RWPE1 (cell line): ENCODE results near the gene CCNT1.

Source experiments
- CTCF ChIA-PET: fragments of 350-600 bp; sonication (Branson Sonifier 250); formaldehyde crosslinking; extraction: SDS; loops from one replicate; lab custom pipeline; 2021; lab: Yijun Ruan, JAX
- POLR2A ChIA-PET: fragments of 400-600 bp; formaldehyde crosslinking; extraction: SDS; loops from one replicate; lab custom pipeline; 2020; ENCODE audit warnings: antibody characterized with exemption; ENCODE audit not compliant: low non-redundant PET; lab: Yijun Ruan, JAX
- DNase-seq: peaks from one replicate; pipeline ENCODE4 v3.0.0; 2012; ENCODE audit warnings: low spot score
- H3K27ac ChIP-seq: fragments of 450-650 bp; 2 replicates; pipeline ENCODE4 v1.5.1; 2017
- CTCF ChIP-seq: fragments of 450-650 bp; conservative IDR thresholded peaks from 2 replicates; pipeline ENCODE4 v1.5.1; 2017; ENCODE audit warnings: low read depth, mild to moderate bottlenecking

CCNT1 gene

DNA sequence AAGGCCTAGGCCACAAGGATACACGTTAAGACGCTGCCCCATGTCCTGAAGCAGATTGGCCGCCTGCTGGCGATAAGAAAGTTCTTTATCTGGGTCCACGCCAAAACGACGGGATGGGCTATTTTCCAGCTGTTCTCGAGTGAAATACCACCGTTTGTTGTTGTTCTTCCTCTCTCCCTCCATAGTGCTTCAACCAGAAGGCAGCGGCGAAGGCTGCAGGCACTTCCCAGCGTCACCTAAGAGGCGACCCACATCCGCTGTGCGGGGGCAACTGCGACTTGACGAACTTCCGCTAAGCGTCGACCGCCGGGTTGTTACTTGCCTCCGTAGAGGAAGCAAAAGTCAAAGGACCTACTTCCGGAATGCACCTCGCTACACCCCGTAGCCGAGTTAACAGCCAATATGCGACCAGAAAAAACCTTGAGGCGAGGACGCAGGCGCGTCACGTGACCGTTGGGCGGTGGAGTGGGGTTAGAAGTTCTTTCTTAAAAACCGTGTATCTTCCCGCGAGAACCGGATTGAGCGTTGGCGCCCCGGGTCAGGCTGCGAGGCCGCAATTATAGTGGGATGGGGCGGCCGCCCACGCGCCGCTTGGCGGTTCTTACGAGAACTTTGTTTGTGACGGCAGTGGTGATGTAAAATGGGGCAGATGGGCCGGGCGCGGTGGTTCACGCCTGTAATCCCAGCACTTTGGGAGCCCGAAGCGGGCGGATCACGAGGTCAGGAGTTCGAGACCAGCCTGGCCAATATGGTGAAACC, at the start of gene CCNT1:
Gene CCNT1, minus strand, starts transcription at position 215 of the 759 bp plus-strand sequence. Its CDS starts 32 bp downstream, at position 183.
- peak within 1 kb of the TSS; percentile 93 for H3K27ac ChIP-seq
- CTCF ChIA-PET = interaction anchor here (0.6 kb wide), 1 partner anchor 86 kb away, joined by 4 read pairs; no protein-coding TSS in a partner anchor
- POLR2A ChIA-PET = interaction anchor here (0.6 kb wide), 1 partner anchor 1400 kb away, joined by 3 read pairs; no protein-coding TSS in a partner anchor
- peak; percentile 100 for DNase-seq
- TF ChIP-seq CTCF = no peak

GRCh38 chr12:48765753-48766162, 49.3 kb upstream of the CCNT1 start:
- ChIA-PET CTCF (interaction anchor here (1.1 to 1.2 kb wide), 2 partner anchors 12 to 23 kb away, joined by 4 read pairs; partner anchors contain the start of gene ADCY6), POLR2A (no interaction called here)
- no peak for DNase-seq
- TF ChIP-seq CTCF = no peak
- peak overlapping the region; percentile 51 for H3K27ac ChIP-seq

GRCh38 chr12:48764521-48764920, 48.0 kb upstream of the CCNT1 start:
- DNase-seq = peak; percentile 16
- H3K27ac ChIP-seq = peak overlapping the region; percentile 51
- POLR2A ChIA-PET = no interaction called here
- CTCF ChIA-PET = interaction anchor here (0.6 to 1.2 kb wide), 3 partner anchors 11 to 49 kb away, joined by 3 to 4 read pairs (median 3); no protein-coding TSS in a partner anchor
- no peak for TF ChIP-seq CTCF

DNA sequence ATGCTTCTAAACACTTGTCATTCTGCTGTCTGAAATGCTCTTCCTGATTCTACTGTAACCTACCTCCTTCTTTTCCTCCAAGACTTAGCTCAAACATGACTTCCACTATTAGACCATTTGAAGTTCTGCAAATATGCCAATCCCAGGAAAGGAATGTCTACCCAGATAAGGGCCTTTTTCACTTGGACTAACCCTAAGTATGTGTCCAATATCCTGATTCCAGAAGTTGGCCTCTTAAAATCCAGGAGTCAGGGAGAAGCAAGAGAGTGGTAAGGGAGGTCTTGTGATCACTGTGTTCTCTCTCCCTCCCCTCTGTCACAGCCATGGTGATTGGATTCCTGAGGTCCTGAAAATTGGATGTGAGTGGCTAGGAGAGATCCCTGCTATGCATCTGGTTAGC, 42.2 kb upstream of the CCNT1 start:
- POLR2A ChIA-PET = no interaction called here

GRCh38 chr12:48758186-48758585, 41.7 kb upstream of the CCNT1 start:
- DNase-seq = no peak
- H3K27ac ChIP-seq = no peak overlapping the region
- no peak for TF ChIP-seq CTCF
- CTCF ChIA-PET = interaction anchor here (1.2 to 2.0 kb wide), 2 partner anchors 37 to 38 kb away, joined by 5 read pairs; no protein-coding TSS in a partner anchor
- POLR2A ChIA-PET = no interaction called here

More for the DNA sequence above, 42.2 kb upstream of the CCNT1 start:
- H3K27ac ChIP-seq = no peak overlapping the region
- no peak for DNase-seq
- no peak for TF ChIP-seq CTCF
- CTCF ChIA-PET = interaction anchor here (0.6 to 2.0 kb wide), 3 partner anchors 36 to 219 kb away, joined by 3 to 5 read pairs (median 5); no protein-coding TSS in a partner anchor

GRCh38 chr12:48750769-48751356, 34.4 kb upstream of the CCNT1 start:
- POLR2A ChIA-PET = interaction anchor here (0.6 kb wide), 1 partner anchor 8 kb away, joined by 3 read pairs; no protein-coding TSS in a partner anchor
- DNase-seq = no peak
- CTCF ChIA-PET = interaction anchor here (1.0 to 1.6 kb wide), 2 partner anchors 44 to 64 kb away, joined by 3 to 4 read pairs; no protein-coding TSS in a partner anchor
- no peak overlapping the region for H3K27ac ChIP-seq
- no peak for TF ChIP-seq CTCF
